ENCODE results near the gene INTS7. TPM values are rescaled to one million over a fixed set of nuclear protein-coding genes. Genes with fewer than 3 reads are reported as not detected.

The INTS7 gene
- polyA plus RNA-seq (ENCODE audit: insufficient read depth in 1 of 5, insufficient read length in 5 of 5, low replicate concordance in 1 of 5) = 10 to 100 TPM; 19.6 to 23.5 (median 21.3) TPM
- long read RNA-seq, donor 1, full-length matches to known transcripts = 2 of 19 reads
- long read RNA-seq, donor 1, partial matches to known transcripts = 17 of 19 reads
- long read RNA-seq, donor 1, other reads (novel, unspliced or antisense) = 0 of 19 reads
- long read RNA-seq, donor 2, full-length matches to known transcripts = 1 of 1 reads
- long read RNA-seq, donor 2, partial matches to known transcripts = 0 of 1 reads
- long read RNA-seq, donor 2, other reads (novel, unspliced or antisense) = 0 of 1 reads
- long read RNA-seq, donor 3 = 0 reads
- long read RNA-seq, donor 4, full-length matches to known transcripts = 1 of 1 reads
- long read RNA-seq, donor 4, partial matches to known transcripts = 0 of 1 reads
- long read RNA-seq, donor 4, other reads (novel, unspliced or antisense) = 0 of 1 reads
- long read RNA-seq, donor 5 = 0 reads
- long read RNA-seq, donor 6 = 0 reads
- long read RNA-seq, donor 7, full-length matches to known transcripts = 1 of 1 reads
- long read RNA-seq, donor 7, partial matches to known transcripts = 0 of 1 reads
- long read RNA-seq, donor 7, other reads (novel, unspliced or antisense) = 0 of 1 reads
- long read RNA-seq, donor 8, full-length matches to known transcripts = 1 of 1 reads
- long read RNA-seq, donor 8, partial matches to known transcripts = 0 of 1 reads
- long read RNA-seq, donor 8, other reads (novel, unspliced or antisense) = 0 of 1 reads

- peak; percentile 99 for DNase-seq
Measured at GRCh38 chr1:212035123-212035834, at the start of gene INTS7, which contains the start of gene DTL. INTS7 (minus strand) TSS chr1:212035557; CDS start chr1:212035437, 120 bp downstream. DTL (plus strand) TSS chr1:212035748; CDS start chr1:212035891, 143 bp downstream.

GRCh38 chr1:212082765-212083406 is 47.5 kb upstream of the INTS7 start:
- DNase-seq = no peak

GRCh38 chr1:212078826-212079225 is 43.5 kb upstream of the INTS7 start:
- no peak for DNase-seq

GRCh38 chr1:212077028-212077427 is 41.7 kb upstream of the INTS7 start:
- no peak for DNase-seq

GRCh38 chr1:212074856-212075255 is 39.5 kb upstream of the INTS7 start:
- DNase-seq = no peak

- DNase-seq = no peak
Measured at GRCh38 chr1:212074313-212074712, 39.0 kb upstream of the INTS7 start.

GRCh38 chr1:212073490-212073889 is 38.1 kb upstream of the INTS7 start:
- no peak for DNase-seq

- no peak for DNase-seq
Measured at GRCh38 chr1:212072047-212072446, 36.7 kb upstream of the INTS7 start.

GRCh38 chr1:212070720-212071302 is 35.5 kb upstream of the INTS7 start:
- peak in 1 of 2 donors; percentile 53 for DNase-seq

- DNase-seq = no peak
Measured at GRCh38 chr1:212067787-212068186, 32.4 kb upstream of the INTS7 start.

- DNase-seq = no peak
Measured at GRCh38 chr1:212062832-212063438, 27.6 kb upstream of the INTS7 start.

- no peak for DNase-seq
Measured at GRCh38 chr1:212060632-212061472, 25.5 kb upstream of the INTS7 start.

GRCh38 chr1:212055333-212055732 is 20.0 kb upstream of the INTS7 start:
- DNase-seq = no peak

- no peak for DNase-seq
Measured at GRCh38 chr1:212053993-212054392, 18.6 kb upstream of the INTS7 start.

GRCh38 chr1:212045981-212046380 is 10.6 kb upstream of the INTS7 start:
- no peak for DNase-seq

- no peak for DNase-seq
Measured at GRCh38 chr1:212044851-212045250, 9.5 kb upstream of the INTS7 start.

- no peak for DNase-seq
Measured at GRCh38 chr1:212042436-212042835, 7.1 kb upstream of the INTS7 start.

- no peak for DNase-seq
Measured at GRCh38 chr1:212040629-212041412, 5.5 kb upstream of the INTS7 start.

- DNase-seq = no peak
Measured at GRCh38 chr1:212039622-212040021, 4.3 kb upstream of the INTS7 start.

All from right lung (tissue), 10 donors.